Stimulated activated CD4-positive, alpha-beta T cell treated with anti-CD3 and anti-CD28 coated beads, Interleukin-15, amount 100 ng/mL, for 48 hours (primary cell): ENCODE data around the gene KCNA5.

ENCODE experiments used
- DNase-seq, 2 donors: peaks; one replicate each; pipeline ENCODE4 v3.0.0-alpha.2; 2020; ENCODE audit warnings: low read depth in 2 of 2

Gene KCNA5

DNA sequence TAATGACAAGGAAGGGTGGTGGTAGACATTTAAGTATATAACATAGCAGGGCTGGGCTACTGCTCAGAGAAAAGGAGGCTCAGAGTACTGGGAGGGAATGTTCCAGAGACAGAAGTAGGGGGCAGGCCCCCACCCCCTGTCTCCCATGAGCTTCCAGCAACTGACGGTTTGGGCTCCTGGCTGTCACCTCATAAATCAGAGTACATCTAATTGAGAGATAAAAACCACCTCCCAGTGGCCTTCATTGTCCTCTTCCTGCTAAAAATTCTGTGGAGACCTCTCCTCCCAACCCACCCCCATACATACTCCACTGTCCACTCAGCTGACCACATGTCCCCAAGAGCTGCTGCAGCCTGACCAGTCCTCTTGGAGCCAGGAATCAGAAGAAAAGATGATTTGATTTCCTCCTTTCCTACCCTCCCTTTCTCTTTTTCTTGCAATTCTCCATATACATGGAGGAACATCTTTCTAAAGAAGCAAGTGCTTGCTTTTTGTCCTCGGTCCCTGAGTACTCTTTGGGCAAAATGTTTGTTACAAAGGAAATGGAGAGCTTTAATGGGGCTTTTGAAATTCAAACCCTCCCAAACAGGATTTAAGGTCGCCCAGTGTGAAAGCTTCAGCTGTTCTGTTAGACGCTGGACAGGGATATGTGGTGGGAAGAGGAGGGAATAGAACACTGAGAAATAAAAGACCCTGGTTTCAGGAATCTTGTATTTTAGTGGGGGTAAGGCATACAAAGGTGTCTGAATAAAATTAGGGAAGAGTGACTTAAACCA, 16.4 kb upstream of the KCNA5 start:
- no peak for DNase-seq

- no peak for DNase-seq
Observed at GRCh38 chr12:5030066-5030465, 13.6 kb upstream of the KCNA5 start.

DNA sequence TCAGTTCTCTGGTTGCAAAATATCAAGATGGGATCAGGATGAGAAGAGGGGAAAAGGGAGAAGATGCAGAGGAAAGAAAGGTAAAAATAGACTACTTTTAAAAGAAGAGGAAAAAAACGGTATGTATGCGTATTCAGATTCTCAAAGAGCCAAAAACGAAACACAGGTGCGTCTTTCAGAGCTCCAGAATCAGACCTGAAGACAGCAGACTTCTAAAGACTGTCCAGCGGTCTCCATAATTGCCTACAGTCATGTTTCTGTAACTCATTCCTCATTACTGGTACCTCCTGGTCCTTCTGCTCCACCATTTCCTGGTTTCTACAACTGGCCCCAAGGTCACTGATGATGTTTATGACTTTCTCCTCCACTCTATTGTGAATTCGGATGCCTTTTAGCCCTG, 12.4 kb upstream of the KCNA5 start:
- no peak for DNase-seq

GRCh38 chr12:5031958-5032357, 11.7 kb upstream of the KCNA5 start:
- no peak for DNase-seq

GRCh38 chr12:5032821-5033220, 10.9 kb upstream of the KCNA5 start:
- DNase-seq, result no peak

GRCh38 chr12:5033883-5034282, 9.8 kb upstream of the KCNA5 start:
- no peak for DNase-seq

DNA sequence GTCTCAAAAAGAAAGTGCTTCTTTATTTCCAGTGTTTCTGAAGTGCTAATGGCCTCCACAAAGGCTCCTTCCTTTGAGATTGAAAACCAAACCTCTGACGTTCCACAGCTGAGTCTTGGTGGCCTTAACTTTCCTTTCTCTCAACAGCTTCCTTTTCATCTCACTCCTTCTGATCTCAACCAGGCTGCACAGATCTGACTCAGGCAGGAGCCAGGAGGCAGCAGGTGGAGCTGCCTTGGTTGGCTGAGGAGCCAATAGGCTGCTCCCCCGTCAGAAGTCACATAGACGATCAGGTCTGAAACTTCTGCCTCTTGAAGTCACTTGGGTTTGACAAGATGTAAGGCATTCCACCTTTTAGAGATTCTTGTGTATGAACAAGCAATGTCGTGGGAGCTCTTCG, 9.1 kb upstream of the KCNA5 start:
- DNase-seq, result peak; percentile 5 to 7

- DNase-seq, result no peak
Observed at GRCh38 chr12:5035618-5036017, 8.1 kb upstream of the KCNA5 start.

- DNase-seq, result no peak
Observed at GRCh38 chr12:5036031-5036430, 7.6 kb upstream of the KCNA5 start.

- DNase-seq, result no peak
Observed at GRCh38 chr12:5037795-5038357, 5.8 kb upstream of the KCNA5 start.

GRCh38 chr12:5038781-5039311, 4.8 kb upstream of the KCNA5 start:
- DNase-seq, result no peak

DNA sequence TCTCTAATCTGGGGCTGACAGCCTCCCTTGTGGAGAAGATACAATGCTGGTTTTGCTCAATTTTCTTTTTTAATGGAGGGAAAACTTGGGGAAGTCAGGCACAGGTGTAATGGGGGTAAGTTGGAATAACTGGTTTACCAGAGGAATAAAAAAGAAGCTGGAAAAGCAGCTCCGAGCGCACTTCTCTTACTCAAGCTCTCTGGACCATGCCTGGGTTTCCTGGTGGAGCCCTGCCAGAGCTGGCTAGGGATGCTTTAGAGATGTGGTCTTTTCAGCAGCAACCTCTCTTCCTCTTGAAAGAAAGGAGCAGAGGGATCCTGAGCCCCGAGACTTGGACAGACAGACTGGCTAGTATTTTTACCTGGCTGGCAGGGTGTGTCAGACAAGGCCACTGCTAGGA, 3.9 kb upstream of the KCNA5 start:
- no peak for DNase-seq

- DNase-seq, result no peak
Observed at GRCh38 chr12:5040368-5040767, 3.3 kb upstream of the KCNA5 start.

GRCh38 chr12:5044420-5045295, 979 bp downstream of the KCNA5 start:
- DNase-seq, result no peak

GRCh38 chr12:5047094-5047493, 3.4 kb downstream of the KCNA5 start:
- DNase-seq, result no peak

- DNase-seq, result no peak
Observed at GRCh38 chr12:5047729-5048128, 4.0 kb downstream of the KCNA5 start.

DNA sequence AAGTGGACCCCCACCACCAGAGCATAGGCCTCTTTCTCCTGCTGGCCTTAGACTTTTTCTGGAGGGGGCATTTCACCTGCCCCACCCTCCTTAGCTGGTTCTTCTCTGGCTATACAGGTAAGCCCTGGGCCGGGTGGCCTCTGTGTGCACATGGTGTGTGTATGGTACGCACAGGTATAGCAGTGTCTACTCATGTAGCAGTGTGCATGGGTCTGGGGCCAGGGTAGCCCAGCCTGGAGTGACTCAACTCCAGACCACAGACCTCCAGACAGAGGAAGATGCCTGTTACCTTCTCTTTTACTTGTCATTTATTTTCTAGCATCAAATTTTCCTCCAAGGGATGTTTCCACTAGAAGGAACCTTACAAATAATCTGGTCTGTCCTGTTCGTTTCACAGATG, 6.9 kb downstream of the KCNA5 start:
- DNase-seq, result no peak

DNA sequence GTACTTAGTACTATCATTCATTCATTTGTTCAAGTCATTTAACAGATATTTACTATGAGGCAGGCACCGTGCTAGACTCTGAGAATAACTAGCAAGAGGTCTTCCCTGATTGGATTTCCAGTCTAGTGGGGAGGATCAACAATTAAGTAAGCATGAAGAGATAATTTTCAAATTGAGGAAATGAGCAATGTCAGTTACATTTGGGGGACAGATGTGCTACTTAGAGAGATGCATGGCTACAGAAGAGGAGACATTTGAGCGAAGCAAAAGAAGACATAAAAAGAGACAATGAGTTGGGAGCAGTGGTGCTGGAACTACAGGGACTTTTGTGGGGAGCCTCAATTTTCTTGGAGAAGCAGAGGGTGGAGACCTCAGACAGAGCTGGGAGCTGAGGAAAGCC, 7.7 kb downstream of the KCNA5 start:
- no peak for DNase-seq

DNA sequence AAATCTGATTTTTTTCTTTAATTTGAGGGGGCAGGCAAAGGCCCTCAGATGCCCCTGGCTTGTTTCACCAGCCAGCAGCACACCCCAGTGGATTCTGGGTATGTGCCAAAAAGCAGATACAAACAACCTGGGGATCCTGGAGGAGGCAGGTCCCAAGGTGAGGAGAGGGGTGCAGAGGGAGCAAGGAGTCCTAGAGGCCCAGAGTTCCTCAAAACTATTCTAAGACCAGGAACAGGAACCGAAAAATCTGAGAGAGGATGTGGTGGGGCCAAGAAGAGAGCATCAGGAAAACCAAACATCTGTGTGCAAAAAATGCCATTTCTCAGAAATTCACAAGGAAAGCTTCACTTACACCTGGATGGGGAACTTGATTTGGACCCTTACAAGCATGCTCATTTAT, 8.2 kb downstream of the KCNA5 start:
- no peak for DNase-seq

- no peak for DNase-seq
Observed at GRCh38 chr12:5052348-5052747, 8.7 kb downstream of the KCNA5 start.

- DNase-seq, result no peak
Observed at GRCh38 chr12:5059358-5059757, 15.7 kb downstream of the KCNA5 start.

DNA sequence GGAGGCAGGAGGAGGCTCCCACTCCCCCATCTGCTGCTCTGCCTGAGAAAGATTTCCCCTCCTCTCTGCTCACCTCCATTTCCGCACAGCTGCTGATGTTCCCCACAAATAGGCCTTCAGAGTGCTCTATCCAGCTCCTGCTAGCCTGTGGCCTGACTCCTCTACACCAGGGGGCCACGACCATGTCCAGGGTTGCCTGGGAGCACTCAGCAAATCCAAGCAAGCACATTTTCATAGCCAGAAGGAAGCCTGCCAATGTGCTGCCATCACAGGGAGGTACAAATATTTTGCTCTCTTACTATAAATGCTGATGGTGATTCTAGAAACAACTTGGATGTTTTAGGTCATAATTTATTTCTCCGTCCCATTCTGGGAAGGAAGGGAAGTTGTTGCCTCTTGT, 17.3 kb downstream of the KCNA5 start:
- DNase-seq, result no peak

DNA sequence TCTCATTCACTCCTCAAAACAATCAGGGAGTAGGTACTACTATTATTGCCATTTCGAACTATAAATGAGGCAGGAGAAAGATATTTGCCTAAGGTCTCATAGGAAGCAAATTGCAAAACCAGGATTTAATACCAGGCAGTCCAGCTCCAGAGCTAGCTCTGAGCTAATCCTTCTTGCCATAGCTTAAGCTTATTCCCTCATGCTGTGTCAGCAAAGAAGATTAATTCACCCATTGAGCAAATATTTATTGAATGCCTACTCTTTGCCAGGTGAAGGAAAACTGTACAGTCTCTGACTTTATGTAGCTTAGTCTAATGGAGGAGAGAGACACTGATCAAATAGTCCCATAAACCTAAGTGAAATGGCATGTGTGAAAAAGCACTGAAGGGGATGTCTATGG, 19.5 kb downstream of the KCNA5 start:
- no peak for DNase-seq
